Measurements from ENCODE around the gene C3orf22. TPM values are rescaled to one million over a fixed set of nuclear protein-coding genes. Genes with fewer than 3 reads are reported as not detected.

Gene C3orf22
- polyA plus RNA-seq, 3 donors: not detected

- H3K4me3 ChIP-seq (replicated peaks in 1 of 3; ENCODE audit: low read depth in 2 of 3, low read length in 3 of 3): no peak overlapping the region
- peaks cover 35% of the 10 kb centered on the region for H3K4me1 Mint-ChIP-seq
- no peak overlapping the region for H3K27ac Mint-ChIP-seq
- H3K36me3 ChIP-seq (replicated peaks in 1 of 2; ENCODE audit: control insufficient read depth in 1 of 2, insufficient read depth in 2 of 2, low read length in 2 of 2): peaks cover 7 to 27% of the 10 kb centered on the region in 2 donors
- intact Hi-C loops (cut with micrococcal nuclease): no loop called here
- no peaks in the 10 kb centered on the region for H3K9me3 ChIP-seq (replicated peaks in 1 of 2; ENCODE audit: control insufficient read depth in 1 of 2, insufficient read depth in 1 of 2, low read length in 2 of 2)
- peaks cover 19 to 39% of the 10 kb centered on the region in 2 donors for H3K36me3 Mint-ChIP-seq
- H3K27me3 ChIP-seq (ENCODE audit: control insufficient read depth in 2 of 2, insufficient read depth in 2 of 2, low read length in 2 of 2): no peaks in the 10 kb centered on the region
- no peak for TF ChIP-seq CTCF (IDR thresholded peaks at IDR 0.05)
- peaks cover 26 to 33% of the 10 kb centered on the region in 2 donors for H3K4me1 ChIP-seq (ENCODE audit: control insufficient read depth in 1 of 2, insufficient read depth in 2 of 2, low read length in 2 of 2)
- WGBS (ENCODE audit: insufficient coverage): 94% methylated on average over 99 of the region's 101 CpGs
- peaks cover 0 to 3% (median 0%) of the 10 kb centered on the region in 7 donors for H3K9me3 Mint-ChIP-seq
- no peak overlapping the region for H2AFZ ChIP-seq (ENCODE audit: insufficient read depth, low read depth, low read length, poor library complexity, severe bottlenecking)
- no peak overlapping the region for H3K9ac ChIP-seq (ENCODE audit: insufficient read depth, low read length, poor library complexity, severe bottlenecking)
- peaks cover 0 to 2% (median 2%) of the 10 kb centered on the region in 3 donors for H3K27me3 Mint-ChIP-seq (ENCODE audit: low read depth in 3 of 3)
- H3K4me3 Mint-ChIP-seq: no peak overlapping the region
- no peak for DNase-seq
- no peaks in the 10 kb centered on the region for H3K79me2 ChIP-seq (ENCODE audit: insufficient read depth, low read length)
- no peaks in the 10 kb centered on the region for H4K20me1 ChIP-seq (ENCODE audit: insufficient read depth, low read length)
- H3K4me2 ChIP-seq (replicated peaks; ENCODE audit: extremely low read depth, low read length, poor library complexity, severe bottlenecking): no peak overlapping the region
- no peak overlapping the region for H3K27ac ChIP-seq (ENCODE audit: low read depth in 1 of 2, low read length in 2 of 2)
These were observed 16.9 kb downstream of the C3orf22 start for GRCh38 chr3:126541628-126542339.

DNA sequence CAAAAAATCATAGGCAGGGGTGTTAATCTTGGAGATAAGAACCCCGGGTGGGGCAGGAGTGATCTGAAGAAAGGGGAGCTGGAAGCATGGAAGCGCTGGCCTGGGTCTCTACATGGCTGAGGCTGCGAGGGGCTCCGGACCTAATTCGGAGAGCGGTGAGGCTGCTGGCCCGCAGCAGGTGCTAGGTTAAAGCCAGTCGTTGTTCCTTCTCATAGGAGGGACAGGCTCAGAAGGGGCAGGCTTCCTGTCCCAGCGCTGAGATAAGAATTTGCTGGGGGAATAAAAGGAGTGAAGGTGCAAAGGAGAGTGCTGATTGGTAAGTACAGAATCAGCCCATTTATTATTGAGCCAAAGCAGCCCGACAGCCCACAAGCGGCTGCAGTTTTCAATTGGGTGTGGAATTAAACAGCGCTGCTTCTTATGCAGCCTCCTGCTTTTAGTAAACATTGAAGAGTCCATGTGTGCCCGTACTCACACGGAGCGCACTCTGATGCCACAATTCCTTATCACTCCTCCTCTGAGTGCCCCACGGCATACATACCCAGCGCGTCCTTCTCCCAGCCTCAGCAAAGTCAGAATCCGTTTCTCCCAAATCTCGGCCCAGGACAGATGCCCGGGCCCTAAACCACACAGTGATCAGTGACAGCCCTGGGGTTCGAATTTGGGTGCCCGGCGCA, 17.6 kb downstream of the C3orf22 start:
- Histone ChIP-seq H4K20me1 (ENCODE audit: insufficient read depth, low read length) (no peaks in the 10 kb centered on the region), H3K79me2 (ENCODE audit: insufficient read depth, low read length) (no peaks in the 10 kb centered on the region), H3K9ac (ENCODE audit: insufficient read depth, low read length, poor library complexity, severe bottlenecking) (peak overlapping the region; percentile 19), H3K36me3 (replicated peaks in 1 of 2; ENCODE audit: control insufficient read depth in 1 of 2, insufficient read depth in 2 of 2, low read length in 2 of 2) (peaks cover 11 to 34% of the 10 kb centered on the region in 2 donors), H3K9me3 (replicated peaks in 1 of 2; ENCODE audit: control insufficient read depth in 1 of 2, insufficient read depth in 1 of 2, low read length in 2 of 2) (no peaks in the 10 kb centered on the region), H3K27ac (ENCODE audit: low read depth in 1 of 2, low read length in 2 of 2) (peak overlapping the region; percentile 51 to 66), H3K27me3 (ENCODE audit: control insufficient read depth in 2 of 2, insufficient read depth in 2 of 2, low read length in 2 of 2) (no peaks in the 10 kb centered on the region), H3K4me1 (ENCODE audit: control insufficient read depth in 1 of 2, insufficient read depth in 2 of 2, low read length in 2 of 2) (peaks cover 26 to 33% of the 10 kb centered on the region in 2 donors), H2AFZ (ENCODE audit: insufficient read depth, low read depth, low read length, poor library complexity, severe bottlenecking) (peak overlapping the region; percentile 64), H3K4me3 (replicated peaks in 1 of 3; ENCODE audit: low read depth in 2 of 3, low read length in 3 of 3) (peak overlapping the region; percentile 0 to 65 (median 6)), H3K4me2 (replicated peaks; ENCODE audit: extremely low read depth, low read length, poor library complexity, severe bottlenecking) (peak overlapping the region; percentile 62)
- 40% methylated on average over 24 of the region's 24 CpGs for WGBS (ENCODE audit: insufficient coverage)
- no peak for TF ChIP-seq CTCF (IDR thresholded peaks at IDR 0.05)
- intact Hi-C loops (cut with micrococcal nuclease): loop anchor here in 1 of 2 donors (1.0 kb wide), 1 partner anchor 13 kb away; no protein-coding TSS in a partner anchor
- Mint-ChIP-seq H3K4me3 (peak overlapping the region; percentile 75 to 89), H3K27me3 (ENCODE audit: low read depth in 3 of 3) (peaks cover 0 to 3% (median 2%) of the 10 kb centered on the region in 3 donors), H3K27ac (peak overlapping the region; percentile 77 to 90 (median 87)), H3K36me3 (peaks cover 19 to 46% of the 10 kb centered on the region in 2 donors), H3K9me3 (peaks cover 0 to 5% (median 0%) of the 10 kb centered on the region in 7 donors), H3K4me1 (peaks cover 35% of the 10 kb centered on the region)
- no peak for DNase-seq
